ENCODE results near the gene TRMT11.
"Not testable (repeated sequence)": the region's sequence is repeated elsewhere in the genome, so short reads cannot be mapped to it uniquely, and the experiment has no call there.

DNA sequence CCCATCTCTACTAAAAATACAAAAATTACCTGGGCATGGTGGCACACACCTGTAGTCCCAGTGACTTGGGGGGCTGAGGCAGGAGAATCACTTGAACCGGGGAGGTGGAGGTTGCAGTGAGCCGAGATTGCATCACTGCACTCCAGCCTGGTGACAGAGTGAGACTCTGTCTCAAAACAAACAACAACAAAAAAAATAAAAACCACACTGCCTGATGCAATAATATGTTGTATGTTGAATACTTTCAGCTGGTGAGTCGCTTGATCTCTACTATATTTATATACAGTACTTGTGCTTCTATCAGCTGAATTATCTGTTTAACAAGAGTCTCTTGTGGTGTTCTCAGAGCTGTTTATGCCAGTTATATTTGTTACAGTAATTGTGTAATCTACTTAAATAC is 37.1 kb downstream of the TRMT11 start:
- not testable (repeated sequence) for TF ChIP-seq EP300, POLR2A (IDR thresholded peaks at IDR 0.05)
